GM20431 (cell line): ENCODE measurements around the gene ACSM2A.
"Not testable (repeated sequence)": the region's sequence is repeated elsewhere in the genome, so short reads cannot be mapped to it uniquely, and the experiment has no call there.

Experiments
- in situ Hi-C: fragments of 300-500 bp; cut with MseI, MboI; formaldehyde crosslinking; loops from one replicate; pipeline ENCODE4 v1.15.0; 2020; ENCODE audit warnings: low sequenced_read_pairs; ENCODE audit not compliant: unreplicated experiment

The ACSM2A gene

GRCh38 chr16:20451364-20451763 lies at the start of gene ACSM2A:
TSS of gene ACSM2A (plus strand) at chr16:20451521. CDS start at chr16:20460115, 8,594 bp downstream.
- in situ Hi-C loops: not testable (repeated sequence)

GRCh38 chr16:20402651-20403050 lies 48.7 kb upstream of the ACSM2A start:
- in situ Hi-C loops: no loop called here

GRCh38 chr16:20404637-20405036 lies 46.7 kb upstream of the ACSM2A start, which contains the start of gene PDILT:
TSS of gene PDILT (minus strand) at chr16:20404737. CDS start at chr16:20399300, 5,437 bp downstream.
- in situ Hi-C loops: no loop called here

GRCh38 chr16:20409398-20410120 lies 41.8 kb upstream of the ACSM2A start, which contains the start of gene ACSM5:
TSS of gene ACSM5 (plus strand) at chr16:20409534. CDS start at chr16:20411485, 1,951 bp downstream.
- in situ Hi-C loops: no loop called here

- in situ Hi-C loops: no loop called here
These were observed 41.1 kb upstream of the ACSM2A start for GRCh38 chr16:20410121-20410723.

- in situ Hi-C loops: no loop called here
These were observed 40.3 kb upstream of the ACSM2A start for GRCh38 chr16:20411055-20411454.

- in situ Hi-C loops: no loop called here
These were observed 35.8 kb upstream of the ACSM2A start for GRCh38 chr16:20415541-20415940.

- in situ Hi-C loops: not testable (repeated sequence)
These were observed 32.2 kb upstream of the ACSM2A start for GRCh38 chr16:20419093-20419492.

- in situ Hi-C loops: not testable (repeated sequence)
These were observed 29.6 kb upstream of the ACSM2A start for GRCh38 chr16:20421748-20422147.

GRCh38 chr16:20423772-20424128 lies 27.6 kb upstream of the ACSM2A start:
- in situ Hi-C loops: not testable (repeated sequence)

GRCh38 chr16:20424129-20424866 lies 27.0 kb upstream of the ACSM2A start:
- in situ Hi-C loops: no loop called here

- in situ Hi-C loops: not testable (repeated sequence)
These were observed 23.9 kb upstream of the ACSM2A start for GRCh38 chr16:20427401-20427797.

- in situ Hi-C loops: not testable (repeated sequence)
These were observed 21.8 kb upstream of the ACSM2A start for GRCh38 chr16:20429499-20429898.

- in situ Hi-C loops: not testable (repeated sequence)
These were observed 20.8 kb upstream of the ACSM2A start for GRCh38 chr16:20430480-20430879.

GRCh38 chr16:20430948-20431347 lies 20.4 kb upstream of the ACSM2A start:
- in situ Hi-C loops: no loop called here

GRCh38 chr16:20438950-20439349 lies 12.4 kb upstream of the ACSM2A start:
- in situ Hi-C loops: not testable (repeated sequence)

GRCh38 chr16:20439820-20440231 lies 11.5 kb upstream of the ACSM2A start:
- in situ Hi-C loops: not testable (repeated sequence)

- in situ Hi-C loops: not testable (repeated sequence)
These were observed 10.6 kb upstream of the ACSM2A start for GRCh38 chr16:20440731-20441130.

- in situ Hi-C loops: no loop called here
These were observed 10.1 kb upstream of the ACSM2A start for GRCh38 chr16:20441191-20441590.

GRCh38 chr16:20441859-20442258 lies 9.5 kb upstream of the ACSM2A start:
- in situ Hi-C loops: not testable (repeated sequence)
